ENCODE measurements around the gene PTBP1.

DNA sequence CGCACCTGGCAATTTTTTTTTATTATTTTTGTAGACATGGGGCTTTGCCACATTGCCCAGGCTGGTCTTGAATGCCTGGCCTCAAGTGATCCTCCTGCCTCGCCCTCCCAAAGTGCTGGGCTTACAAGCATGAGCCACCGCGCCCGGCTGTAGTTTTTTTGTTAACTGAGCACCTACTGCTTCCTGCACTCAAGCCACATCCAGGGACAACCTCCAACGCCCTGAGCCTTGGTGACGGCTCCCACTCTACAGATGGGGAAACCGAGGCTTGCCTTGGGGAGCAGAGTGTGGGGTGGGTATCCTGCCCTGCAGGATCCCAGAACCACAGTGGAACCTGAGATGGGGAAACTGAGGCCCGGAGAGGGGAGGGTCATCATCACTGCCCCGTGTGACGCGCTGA lies 57.9 kb downstream of the PTBP1 start:
- TF ChIP-seq, protein P1, sequence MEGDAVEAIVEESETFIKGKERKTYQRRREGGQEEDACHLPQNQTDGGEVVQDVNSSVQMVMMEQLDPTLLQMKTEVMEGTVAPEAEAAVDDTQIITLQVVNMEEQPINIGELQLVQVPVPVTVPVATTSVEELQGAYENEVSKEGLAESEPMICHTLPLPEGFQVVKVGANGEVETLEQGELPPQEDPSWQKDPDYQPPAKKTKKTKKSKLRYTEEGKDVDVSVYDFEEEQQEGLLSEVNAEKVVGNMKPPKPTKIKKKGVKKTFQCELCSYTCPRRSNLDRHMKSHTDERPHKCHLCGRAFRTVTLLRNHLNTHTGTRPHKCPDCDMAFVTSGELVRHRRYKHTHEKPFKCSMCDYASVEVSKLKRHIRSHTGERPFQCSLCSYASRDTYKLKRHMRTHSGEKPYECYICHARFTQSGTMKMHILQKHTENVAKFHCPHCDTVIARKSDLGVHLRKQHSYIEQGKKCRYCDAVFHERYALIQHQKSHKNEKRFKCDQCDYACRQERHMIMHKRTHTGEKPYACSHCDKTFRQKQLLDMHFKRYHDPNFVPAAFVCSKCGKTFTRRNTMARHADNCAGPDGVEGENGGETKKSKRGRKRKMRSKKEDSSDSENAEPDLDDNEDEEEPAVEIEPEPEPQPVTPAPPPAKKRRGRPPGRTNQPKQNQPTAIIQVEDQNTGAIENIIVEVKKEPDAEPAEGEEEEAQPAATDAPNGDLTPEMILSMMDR (IDR thresholded peaks at IDR 0.05; ENCODE audit: extremely low read depth in 1 of 2, insufficient read depth in 1 of 2, low read depth in 1 of 2, low read length in 2 of 2) = no peak
- TF ChIP-seq, protein P2, sequence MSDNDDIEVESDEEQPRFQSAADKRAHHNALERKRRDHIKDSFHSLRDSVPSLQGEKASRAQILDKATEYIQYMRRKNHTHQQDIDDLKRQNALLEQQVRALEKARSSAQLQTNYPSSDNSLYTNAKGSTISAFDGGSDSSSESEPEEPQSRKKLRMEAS (IDR thresholded peaks at IDR 0.05; ENCODE audit: insufficient read depth, insufficient read length) = no peak
- TF ChIP-seq MYC (IDR thresholded peaks at IDR 0.05; ENCODE audit: low read depth, low read length) = no peak

Measured in endothelial cell of umbilical vein (primary cell).